HCT116 (cell line): ENCODE data around the gene CCL7.

ENCODE experiments used
- ATF3 ChIP-seq: IDR thresholded peaks from 2 replicates; pipeline ENCODE4 v1.6.1; 2012
- CEBPB ChIP-seq: IDR thresholded peaks from 2 replicates; pipeline ENCODE4 v1.6.1; 2012; ENCODE audit warnings: low read depth
- CTCF ChIP-seq, 3 experiments: fragments of 200-600 bp in 1 of 3; sonication (generic) in 1 of 3; IDR thresholded peaks in 2 of 3; conservative IDR thresholded peaks in 1 of 3; 2 replicates each; pipeline ENCODE4 v1.5.1; 2012 to 2017; ENCODE audit warnings: low read depth in 2 of 3, low read length in 2 of 3, antibody characterized with exemption in 1 of 3, borderline replicate concordance in 1 of 3, control low read depth in 1 of 3, mild to moderate bottlenecking in 1 of 3, mixed read lengths in 1 of 3, mixed run types in 1 of 3, moderate library complexity in 1 of 3; ENCODE audit not compliant: insufficient read depth in 1 of 3
- EGR1 ChIP-seq: IDR thresholded peaks from 2 replicates; pipeline ENCODE4 v1.6.1; 2012; ENCODE audit warnings: low read depth
- EZH2 ChIP-seq: fragments of 200-600 bp; sonication (generic); IDR thresholded peaks from 2 replicates; pipeline ENCODE4 v1.6.1; 2017; ENCODE audit warnings: antibody characterized with exemption, mixed run types
- MAX ChIP-seq: IDR thresholded peaks from 2 replicates; pipeline ENCODE4 v1.6.1; 2012
- POLR2A ChIP-seq: IDR thresholded peaks from 2 replicates; pipeline ENCODE4 v1.7.0; 2011; ENCODE audit warnings: borderline replicate concordance; ENCODE audit not compliant: insufficient read depth, insufficient read length; ENCODE audit errors: extremely low read depth
- POLR2AphosphoS5 ChIP-seq: IDR thresholded peaks from 2 replicates; pipeline ENCODE4 v1.6.1; 2011; ENCODE audit warnings: mild to moderate bottlenecking, low read depth, low read length, moderate library complexity
- REST ChIP-seq: IDR thresholded peaks from 2 replicates; pipeline ENCODE4 v1.6.1; 2012; ENCODE audit warnings: low read depth
- SIN3A ChIP-seq: IDR thresholded peaks from 2 replicates; pipeline ENCODE4 v1.6.1; 2012; ENCODE audit warnings: low read depth
- SRF ChIP-seq: IDR thresholded peaks from 2 replicates; pipeline ENCODE4 v1.6.1; 2012; ENCODE audit warnings: low read depth
- TCF7L2 ChIP-seq: IDR thresholded peaks from 2 replicates; pipeline ENCODE4 v1.7.0; 2011; ENCODE audit warnings: borderline replicate concordance, inconsistent platforms; ENCODE audit not compliant: insufficient read depth, insufficient read length; ENCODE audit errors: extremely low read depth
- ZFX ChIP-seq: fragments of 450-650 bp; IDR thresholded peaks from 2 replicates; pipeline ENCODE4 v1.6.1; 2017

DNA sequence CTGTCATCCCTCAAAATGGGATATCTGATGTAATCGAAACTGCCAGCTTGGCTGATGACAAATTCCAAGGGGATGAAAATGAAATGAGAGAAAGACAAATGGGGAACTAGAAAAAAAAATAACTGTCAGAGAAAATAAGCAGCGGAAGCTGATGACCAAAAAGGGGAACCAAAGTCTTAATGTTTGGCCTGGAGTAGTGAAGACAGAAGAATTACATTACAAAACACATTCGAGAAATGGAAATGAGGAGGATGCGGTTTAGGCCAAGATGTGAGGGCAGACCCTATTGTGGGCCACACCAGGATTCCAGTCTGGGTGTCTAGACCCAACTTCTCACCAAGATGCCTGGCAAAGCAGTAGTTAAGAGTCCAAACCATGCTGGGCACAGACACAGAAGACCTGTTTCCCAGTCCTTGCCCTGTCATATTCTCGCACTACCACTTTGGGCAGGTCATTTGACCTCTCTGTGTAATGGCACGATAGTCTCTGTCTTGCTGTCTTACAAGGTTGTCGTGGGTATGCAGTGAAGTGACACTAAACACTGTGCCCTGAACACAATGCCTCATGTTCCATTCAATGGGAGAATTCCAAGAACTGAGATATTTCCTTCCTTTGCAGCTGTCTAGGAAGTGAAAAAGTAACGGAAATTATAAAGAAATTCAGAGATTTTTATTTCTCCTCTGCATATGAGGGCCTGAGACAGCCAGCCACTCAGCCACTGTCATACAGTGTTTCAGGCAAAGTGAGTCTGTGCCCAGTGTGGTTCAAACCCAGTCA lies 27.2 kb upstream of the CCL7 start:
- TF ChIP-seq CTCF (IDR thresholded peaks at IDR 0.05 in 2 of 3, conservative IDR thresholded peaks at IDR 0.05 in 1 of 3; ENCODE audit: borderline replicate concordance in 1 of 3, insufficient read depth in 1 of 3, low read depth in 2 of 3, low read length in 2 of 3), result no peak
- no peak for TF ChIP-seq EGR1
- TF ChIP-seq POLR2AphosphoS5, result no peak
- TF ChIP-seq REST, result no peak
- no peak for TF ChIP-seq POLR2A
- TF ChIP-seq SIN3A, result no peak
- TF ChIP-seq ATF3, result no peak
- no peak for TF ChIP-seq ZFX
- TF ChIP-seq SRF, result no peak
- no peak for TF ChIP-seq EZH2
- TF ChIP-seq MAX, result no peak
- no peak for TF ChIP-seq CEBPB
- TF ChIP-seq TCF7L2, result no peak
